WI38 (cell line): ENCODE results near the gene THBS3.
"Not testable (repeated sequence)": the region's sequence is repeated elsewhere in the genome, so short reads cannot be mapped to it uniquely, and the experiment has no call there.

Source experiments
- H3K4me3 ChIP-seq: 2 replicates; pipeline ENCODE4 v1.5.1; 2011; ENCODE audit warnings: low read depth, mild to moderate bottlenecking, control low read depth, low read length
- CTCF ChIP-seq: IDR thresholded peaks from 2 replicates; pipeline ENCODE4 v1.5.1; 2012; ENCODE audit warnings: low read depth, mild to moderate bottlenecking, control low read depth, low read length

Gene THBS3

GRCh38 chr1:155192346-155193274 is 15.1 kb downstream of the THBS3 start:
- peak overlapping the region; percentile 58; the same call in 1 of the 2 replicates for H3K4me3 ChIP-seq

GRCh38 chr1:155191904-155192303 is 15.8 kb downstream of the THBS3 start:
- TF ChIP-seq CTCF = no peak
- H3K4me3 ChIP-seq = no peak overlapping the region

More at GRCh38 chr1:155192346-155193274, 15.1 kb downstream of the THBS3 start:
- no peak for TF ChIP-seq CTCF

GRCh38 chr1:155189926-155190325 is 17.8 kb downstream of the THBS3 start:
- H3K4me3 ChIP-seq = not testable (repeated sequence)

GRCh38 chr1:155188268-155188667 is 19.4 kb downstream of the THBS3 start:
- TF ChIP-seq CTCF = no peak
- no peak overlapping the region for H3K4me3 ChIP-seq

GRCh38 chr1:155187456-155187891 is 20.2 kb downstream of the THBS3 start:
- TF ChIP-seq CTCF = no peak
- H3K4me3 ChIP-seq = no peak overlapping the region

- H3K4me3 ChIP-seq = no peak overlapping the region
- no peak for TF ChIP-seq CTCF
Observed at GRCh38 chr1:155186794-155187455, 20.8 kb downstream of the THBS3 start.

GRCh38 chr1:155186067-155186793 is 21.5 kb downstream of the THBS3 start:
- TF ChIP-seq CTCF = no peak
- H3K4me3 ChIP-seq = no peak overlapping the region
